ENCODE measurements around the gene C19orf47.

Gene C19orf47

DNA sequence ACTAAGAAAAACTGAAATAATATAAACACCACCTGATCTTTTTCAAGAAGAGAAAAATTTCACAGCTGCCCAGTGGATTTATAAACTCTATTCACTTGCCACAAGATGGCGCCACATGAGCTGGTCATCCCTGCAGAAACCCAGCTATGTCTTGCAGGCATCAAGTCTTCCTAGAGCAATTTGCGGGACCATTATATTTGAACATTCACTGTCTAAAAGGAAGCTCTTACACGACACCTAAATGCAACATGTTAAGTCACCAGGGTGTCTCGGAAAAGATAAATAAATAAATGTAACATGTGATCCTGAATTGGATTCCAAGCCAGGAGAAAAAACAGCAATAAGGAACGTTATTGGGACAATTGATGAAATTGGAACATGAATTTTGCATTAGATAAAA, 42.8 kb downstream of the C19orf47 start:
- TF ChIP-seq, protein P1, sequence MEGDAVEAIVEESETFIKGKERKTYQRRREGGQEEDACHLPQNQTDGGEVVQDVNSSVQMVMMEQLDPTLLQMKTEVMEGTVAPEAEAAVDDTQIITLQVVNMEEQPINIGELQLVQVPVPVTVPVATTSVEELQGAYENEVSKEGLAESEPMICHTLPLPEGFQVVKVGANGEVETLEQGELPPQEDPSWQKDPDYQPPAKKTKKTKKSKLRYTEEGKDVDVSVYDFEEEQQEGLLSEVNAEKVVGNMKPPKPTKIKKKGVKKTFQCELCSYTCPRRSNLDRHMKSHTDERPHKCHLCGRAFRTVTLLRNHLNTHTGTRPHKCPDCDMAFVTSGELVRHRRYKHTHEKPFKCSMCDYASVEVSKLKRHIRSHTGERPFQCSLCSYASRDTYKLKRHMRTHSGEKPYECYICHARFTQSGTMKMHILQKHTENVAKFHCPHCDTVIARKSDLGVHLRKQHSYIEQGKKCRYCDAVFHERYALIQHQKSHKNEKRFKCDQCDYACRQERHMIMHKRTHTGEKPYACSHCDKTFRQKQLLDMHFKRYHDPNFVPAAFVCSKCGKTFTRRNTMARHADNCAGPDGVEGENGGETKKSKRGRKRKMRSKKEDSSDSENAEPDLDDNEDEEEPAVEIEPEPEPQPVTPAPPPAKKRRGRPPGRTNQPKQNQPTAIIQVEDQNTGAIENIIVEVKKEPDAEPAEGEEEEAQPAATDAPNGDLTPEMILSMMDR (conservative IDR thresholded peaks at IDR 0.05), result peak; percentile 93
- peak overlapping the region; percentile 79 for H3K27ac ChIP-seq

DNA sequence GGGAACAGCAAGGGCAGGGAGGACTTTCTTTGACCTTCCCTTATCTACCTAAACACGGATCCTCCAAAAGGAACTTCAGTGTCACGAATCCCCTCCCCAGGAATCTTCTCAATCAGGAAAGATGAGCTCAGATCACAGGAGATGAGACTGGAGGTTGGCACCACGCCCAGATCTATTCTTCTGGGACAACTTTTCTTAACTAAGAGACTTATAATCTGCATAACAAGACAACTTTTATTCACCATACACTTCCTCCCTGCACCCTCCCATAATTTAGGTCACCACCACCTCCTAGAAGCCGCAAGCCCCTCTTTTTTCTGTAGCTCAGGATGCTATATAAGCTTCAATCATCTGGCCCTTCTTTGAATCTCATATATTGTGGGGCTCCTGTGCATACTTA, 43.9 kb downstream of the C19orf47 start:
- peak overlapping the region; percentile 79 for H3K27ac ChIP-seq
- TF ChIP-seq, protein P1 (conservative IDR thresholded peaks at IDR 0.05), result no peak

DNA sequence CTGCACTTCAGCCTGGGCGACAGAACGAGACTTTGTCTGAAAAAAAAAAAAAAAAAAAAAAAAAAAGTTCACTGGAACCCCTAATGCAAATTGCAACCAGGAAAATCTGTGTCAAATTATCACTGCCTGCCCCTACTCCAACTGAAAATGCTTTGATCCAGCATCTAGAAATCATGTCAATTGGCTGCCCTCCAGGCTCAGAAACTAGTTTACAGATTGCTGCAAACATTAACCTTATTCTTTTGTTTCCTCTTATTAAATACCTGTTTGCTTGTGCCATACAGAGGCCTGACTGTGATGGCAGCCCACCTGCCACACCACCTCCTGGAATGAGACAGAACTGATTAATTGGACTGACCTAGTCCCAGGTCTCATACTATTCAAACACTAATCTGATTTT, 44.4 kb downstream of the C19orf47 start:
- TF ChIP-seq, protein P1 (conservative IDR thresholded peaks at IDR 0.05), result 0 out of 2 replicates have a peak, but pooled peaks have one; percentile 5
- H3K27ac ChIP-seq, result peak overlapping the region; percentile 79

DNA sequence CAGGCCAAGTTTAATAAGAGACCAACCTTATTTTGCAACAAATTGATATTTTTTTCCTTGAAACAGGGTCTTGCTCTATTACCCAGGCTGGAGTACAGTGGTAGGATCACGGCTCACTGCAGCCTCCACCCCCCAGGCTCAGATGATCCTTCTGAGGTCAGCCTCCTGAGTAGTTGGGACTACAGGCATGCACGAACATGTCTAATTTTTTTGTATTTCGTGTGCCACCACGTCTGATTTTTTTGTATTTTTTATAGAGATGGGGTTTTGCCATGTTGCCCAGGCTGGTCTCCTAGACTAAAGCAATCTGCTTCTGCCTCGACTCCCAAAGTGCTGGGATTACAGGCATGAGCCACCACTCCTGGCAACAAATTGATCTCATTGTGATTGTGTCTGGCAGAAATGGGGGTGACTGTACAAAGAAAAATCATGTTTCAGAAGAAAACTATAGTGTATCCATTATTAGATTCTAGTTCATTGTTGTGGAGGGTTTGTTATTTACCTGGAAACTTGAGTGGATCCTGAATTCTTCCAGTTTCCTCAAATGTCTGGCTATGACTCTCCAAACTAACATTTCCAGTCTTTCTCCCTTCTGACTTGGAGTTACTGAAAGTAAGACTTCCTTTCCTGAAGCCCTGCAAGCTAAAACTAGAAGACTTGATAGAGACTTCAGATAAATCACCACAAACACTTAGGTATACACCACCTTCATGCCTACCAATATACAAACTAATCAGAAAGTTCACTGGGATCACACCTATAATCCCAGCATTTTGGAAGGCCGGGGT, 45.8 kb downstream of the C19orf47 start:
- H3K27ac ChIP-seq, result peak overlapping the region; percentile 79
- TF ChIP-seq, protein P1 (conservative IDR thresholded peaks at IDR 0.05), result no peak

DNA sequence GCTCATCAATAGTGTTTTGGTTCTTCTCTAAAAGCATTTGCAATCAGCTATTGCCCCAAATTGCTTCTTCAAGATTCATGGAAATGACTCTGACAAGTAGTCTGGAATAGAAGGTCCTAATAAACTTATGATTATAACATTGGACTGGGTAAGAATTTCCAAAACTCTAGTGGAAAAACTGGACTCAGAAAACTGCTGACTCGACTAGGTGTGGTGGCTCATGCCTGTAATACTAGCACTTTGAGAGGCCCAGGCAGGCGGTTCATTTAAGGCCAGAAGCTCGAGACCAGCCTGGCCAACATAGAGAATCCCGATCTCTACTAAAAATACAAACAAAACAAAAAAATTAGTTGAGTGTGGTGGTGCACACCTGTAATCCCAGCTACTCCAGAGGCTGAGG, 47.5 kb downstream of the C19orf47 start:
- TF ChIP-seq, protein P1 (conservative IDR thresholded peaks at IDR 0.05), result no peak

DNA sequence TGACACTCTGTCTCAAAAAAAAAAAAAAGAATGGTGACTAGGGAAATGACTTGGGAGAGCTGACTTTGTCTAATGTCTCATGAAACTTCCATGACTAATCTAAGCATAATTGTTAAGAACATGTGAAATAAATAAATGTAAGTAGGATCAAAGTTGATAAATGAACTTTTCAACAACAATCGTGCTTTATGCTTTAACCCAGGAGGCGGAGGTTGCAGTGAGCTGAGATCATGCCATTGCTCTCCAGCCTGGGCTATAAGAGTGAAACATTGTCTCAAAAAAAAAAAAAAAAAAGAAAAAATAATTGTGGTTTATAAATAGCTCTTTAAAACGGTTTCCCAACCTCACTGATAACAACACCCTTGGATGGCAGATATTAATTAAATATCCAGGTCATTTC, 50.2 kb downstream of the C19orf47 start:
- TF ChIP-seq, protein P1 (conservative IDR thresholded peaks at IDR 0.05), result no peak
- H3K27ac ChIP-seq, result no peak overlapping the region

More for the DNA sequence above, 47.5 kb downstream of the C19orf47 start:
- H3K27ac ChIP-seq, result peak overlapping the region; percentile 79; the same call in 1 of the 2 replicates

DNA sequence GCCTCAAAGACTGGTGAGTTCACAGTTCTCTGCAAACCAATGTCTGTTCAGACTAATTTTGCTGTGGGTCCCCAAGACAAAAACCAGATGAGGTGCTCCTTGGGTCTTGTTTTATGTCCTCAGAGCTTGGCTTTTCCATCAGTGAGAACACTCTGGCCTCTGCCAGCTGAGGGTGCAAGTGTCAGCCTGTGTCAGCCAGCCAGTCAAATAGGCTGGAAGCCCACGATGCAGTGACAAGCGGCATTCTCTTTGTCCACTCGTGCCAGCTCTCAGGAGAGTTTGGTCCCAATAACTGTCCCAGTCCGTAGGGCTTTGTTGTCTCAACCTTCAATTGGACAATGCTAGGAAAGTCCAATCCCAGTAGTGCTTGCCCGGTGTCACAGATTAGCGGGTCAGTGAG, 53.6 kb downstream of the C19orf47 start:
- TF ChIP-seq, protein P1 (conservative IDR thresholded peaks at IDR 0.05), result no peak
- H3K27ac ChIP-seq, result no peak overlapping the region

Measured in VCaP (cell line).